ENCODE results near the gene IMPA2. TPM values are rescaled to one million over a fixed set of nuclear protein-coding genes. Genes with fewer than 3 reads are reported as not detected.
"Not testable (repeated sequence)": the region's sequence is repeated elsewhere in the genome, so short reads cannot be mapped to it uniquely, and the experiment has no call there.

IMPA2 gene
- total RNA-seq, 1 experiment from 2014 or later = 22.4 TPM

GRCh38 chr18:12074736-12075135, 93.4 kb downstream of the IMPA2 start:
- H3K9me3 ChIP-seq (ENCODE audit: low read depth, low read length, poor library complexity, severe bottlenecking) = no peaks in the 10 kb centered on the region
- H3K4me3 ChIP-seq (ENCODE audit: low read depth, low read length, poor library complexity, severe bottlenecking) = no peak overlapping the region
- intact Hi-C loops (cut with micrococcal nuclease; ENCODE audit: unreplicated experiment) = no loop called here
- no TSS peak for BruUV-seq (replicated peaks)
- no peak for DNase-seq (ENCODE audit: low spot score)
- no peaks in the 10 kb centered on the region for H3K36me3 ChIP-seq (ENCODE audit: insufficient read depth, low read length, poor library complexity, severe bottlenecking)
- H3K27me3 ChIP-seq (replicated peaks; ENCODE audit: insufficient read depth, low read depth, low read length, poor library complexity) = no peaks in the 10 kb centered on the region
- ChIA-PET POLR2A (ENCODE audit: low non-redundant PET) (no interaction called here), CTCF (no interaction called here)
- H3K27ac ChIP-seq (ENCODE audit: low read depth, low read length, poor library complexity, severe bottlenecking) = no peak overlapping the region
- no peaks in the 10 kb centered on the region for H3K4me1 ChIP-seq (ENCODE audit: insufficient read depth, low read length, poor library complexity, severe bottlenecking)
- no peak for TF ChIP-seq EZH2 (IDR thresholded peaks at IDR 0.05; ENCODE audit: borderline replicate concordance, low read depth, low read length, poor library complexity, severe bottlenecking)
- TF ChIP-seq CTCF (conservative IDR thresholded peaks at IDR 0.05; ENCODE audit: low read depth, low read length) = no peak

GRCh38 chr18:12076424-12077140, 95.3 kb downstream of the IMPA2 start:
- ChIA-PET POLR2A (ENCODE audit: low non-redundant PET) (no interaction called here), CTCF (no interaction called here)
- peak overlapping the region; percentile 27 for H3K4me3 ChIP-seq (ENCODE audit: low read depth, low read length, poor library complexity, severe bottlenecking)
- BruUV-seq (replicated peaks) = no TSS peak
- intact Hi-C loops (cut with micrococcal nuclease; ENCODE audit: unreplicated experiment) = no loop called here
- H3K36me3 ChIP-seq (ENCODE audit: insufficient read depth, low read length, poor library complexity, severe bottlenecking) = no peaks in the 10 kb centered on the region
- H3K9me3 ChIP-seq (ENCODE audit: low read depth, low read length, poor library complexity, severe bottlenecking) = no peaks in the 10 kb centered on the region
- H3K27ac ChIP-seq (ENCODE audit: low read depth, low read length, poor library complexity, severe bottlenecking) = no peak overlapping the region
- DNase-seq (ENCODE audit: low spot score) = peak; percentile 58
- no peaks in the 10 kb centered on the region for H3K27me3 ChIP-seq (replicated peaks; ENCODE audit: insufficient read depth, low read depth, low read length, poor library complexity)
- TF ChIP-seq CTCF (conservative IDR thresholded peaks at IDR 0.05; ENCODE audit: low read depth, low read length) (no peak), EZH2 (IDR thresholded peaks at IDR 0.05; ENCODE audit: borderline replicate concordance, low read depth, low read length, poor library complexity, severe bottlenecking) (no peak)
- no peaks in the 10 kb centered on the region for H3K4me1 ChIP-seq (ENCODE audit: insufficient read depth, low read length, poor library complexity, severe bottlenecking)

- H3K4me3 ChIP-seq (ENCODE audit: low read depth, low read length, poor library complexity, severe bottlenecking); intact Hi-C loops (cut with micrococcal nuclease; ENCODE audit: unreplicated experiment); POLR2A ChIA-PET (ENCODE audit: low non-redundant PET); H3K36me3 ChIP-seq (ENCODE audit: insufficient read depth, low read length, poor library complexity, severe bottlenecking); BruUV-seq (replicated peaks); H3K27ac ChIP-seq (ENCODE audit: low read depth, low read length, poor library complexity, severe bottlenecking); DNase-seq (ENCODE audit: low spot score); CTCF ChIA-PET; H3K9me3 ChIP-seq (ENCODE audit: low read depth, low read length, poor library complexity, severe bottlenecking); H3K4me1 ChIP-seq (ENCODE audit: insufficient read depth, low read length, poor library complexity, severe bottlenecking); H3K27me3 ChIP-seq (replicated peaks; ENCODE audit: insufficient read depth, low read depth, low read length, poor library complexity): not testable (repeated sequence)
Observed at GRCh38 chr18:12077994-12078393, 96.7 kb downstream of the IMPA2 start.

All from A673 (cell line).